ENCODE measurements around the gene MYADML2.

MYADML2 gene

GRCh38 chr17:81935709-81936084 is 11.3 kb downstream of the MYADML2 start:
- Histone ChIP-seq H3K9ac (ENCODE audit: low read length) (peak overlapping the region; percentile 58), H3K18ac (ENCODE audit: low read length) (no peak overlapping the region), H4K5ac (ENCODE audit: low read length) (no peak overlapping the region), H2BK15ac (replicated peaks; ENCODE audit: low read depth) (no peak overlapping the region), H2BK120ac (ENCODE audit: low read depth, low read length) (no peak overlapping the region), H2AK5ac (ENCODE audit: low read length) (no peak overlapping the region), H4K8ac (ENCODE audit: low read depth, low read length) (no peak overlapping the region), H3K4ac (ENCODE audit: low read depth, low read length) (no peak overlapping the region), H3K4me2 (ENCODE audit: low read length) (peak overlapping the region; percentile 57), H3K23ac (ENCODE audit: low read length) (no peak overlapping the region), H3K36me3 (ENCODE audit: control insufficient read depth, insufficient read depth, low read length) (peaks cover 2% of the 10 kb centered on the region), H3K4me3 (ENCODE audit: low read length) (no peak overlapping the region), H3K79me2 (ENCODE audit: control insufficient read depth, insufficient read depth, low read length) (peaks cover 8% of the 10 kb centered on the region), H3K4me1 (ENCODE audit: control insufficient read depth, low read depth, low read length) (no peaks in the 10 kb centered on the region), H3K79me1 (ENCODE audit: low read length) (peaks cover 8% of the 10 kb centered on the region), H3K27ac (ENCODE audit: low read depth, low read length) (no peak overlapping the region), H3K56ac (ENCODE audit: low read length) (peak overlapping the region; percentile 79), H3K27me3 (ENCODE audit: insufficient read depth, low read length, poor library complexity) (no peaks in the 10 kb centered on the region), H2BK5ac (ENCODE audit: low read length) (no peak overlapping the region)
- WGBS (ENCODE audit: extremely low coverage, insufficient coverage, low lambda C conversion rate) = no CpG with 5 or more reads among the region's 6 CpGs
- no peak for DNase-seq

GRCh38 chr17:81934850-81935708 is 12.0 kb downstream of the MYADML2 start:
- H2BK120ac ChIP-seq (ENCODE audit: low read depth, low read length) = no peak overlapping the region
- H3K27ac ChIP-seq (ENCODE audit: low read depth, low read length) = no peak overlapping the region
- no peak overlapping the region for H3K23ac ChIP-seq (ENCODE audit: low read length)
- peaks cover 8% of the 10 kb centered on the region for H3K79me1 ChIP-seq (ENCODE audit: low read length)
- H3K4ac ChIP-seq (ENCODE audit: low read depth, low read length) = no peak overlapping the region
- H3K4me2 ChIP-seq (ENCODE audit: low read length) = no peak overlapping the region
- H3K36me3 ChIP-seq (ENCODE audit: control insufficient read depth, insufficient read depth, low read length) = peaks cover 2% of the 10 kb centered on the region
- no peak overlapping the region for H2BK5ac ChIP-seq (ENCODE audit: low read length)
- no peak for DNase-seq
- peak overlapping the region; percentile 79 for H3K56ac ChIP-seq (ENCODE audit: low read length)
- H2AK5ac ChIP-seq (ENCODE audit: low read length) = no peak overlapping the region
- no peak overlapping the region for H2BK15ac ChIP-seq (replicated peaks; ENCODE audit: low read depth)
- H4K8ac ChIP-seq (ENCODE audit: low read depth, low read length) = no peak overlapping the region
- no peak overlapping the region for H3K18ac ChIP-seq (ENCODE audit: low read length)
- peaks cover 8% of the 10 kb centered on the region for H3K79me2 ChIP-seq (ENCODE audit: control insufficient read depth, insufficient read depth, low read length)
- H3K4me1 ChIP-seq (ENCODE audit: control insufficient read depth, low read depth, low read length) = no peaks in the 10 kb centered on the region
- no peak overlapping the region for H3K4me3 ChIP-seq (ENCODE audit: low read length)
- no peak overlapping the region for H3K9ac ChIP-seq (ENCODE audit: low read length)
- WGBS (ENCODE audit: extremely low coverage, insufficient coverage, low lambda C conversion rate) = no CpG with 5 or more reads among the region's 38 CpGs
- H4K5ac ChIP-seq (ENCODE audit: low read length) = no peak overlapping the region
- no peaks in the 10 kb centered on the region for H3K27me3 ChIP-seq (ENCODE audit: insufficient read depth, low read length, poor library complexity)

- H2AK5ac ChIP-seq (ENCODE audit: low read length) = no peak overlapping the region
- H3K27me3 ChIP-seq (ENCODE audit: insufficient read depth, low read length, poor library complexity) = no peaks in the 10 kb centered on the region
- DNase-seq = no peak
- no peak overlapping the region for H3K4ac ChIP-seq (ENCODE audit: low read depth, low read length)
- no peak overlapping the region for H3K56ac ChIP-seq (ENCODE audit: low read length)
- no peak overlapping the region for H2BK5ac ChIP-seq (ENCODE audit: low read length)
- H2BK15ac ChIP-seq (replicated peaks; ENCODE audit: low read depth) = no peak overlapping the region
- H4K8ac ChIP-seq (ENCODE audit: low read depth, low read length) = no peak overlapping the region
- H3K4me1 ChIP-seq (ENCODE audit: control insufficient read depth, low read depth, low read length) = no peaks in the 10 kb centered on the region
- H3K4me2 ChIP-seq (ENCODE audit: low read length) = no peak overlapping the region
- H3K79me2 ChIP-seq (ENCODE audit: control insufficient read depth, insufficient read depth, low read length) = peaks cover 8% of the 10 kb centered on the region
- H3K9ac ChIP-seq (ENCODE audit: low read length) = no peak overlapping the region
- WGBS (ENCODE audit: extremely low coverage, insufficient coverage, low lambda C conversion rate) = no CpG with 5 or more reads among the region's 23 CpGs
- no peak overlapping the region for H3K18ac ChIP-seq (ENCODE audit: low read length)
- peaks cover 8% of the 10 kb centered on the region for H3K79me1 ChIP-seq (ENCODE audit: low read length)
- no peak overlapping the region for H2BK120ac ChIP-seq (ENCODE audit: low read depth, low read length)
- no peak overlapping the region for H3K4me3 ChIP-seq (ENCODE audit: low read length)
- H3K36me3 ChIP-seq (ENCODE audit: control insufficient read depth, insufficient read depth, low read length) = peaks cover 2% of the 10 kb centered on the region
- H3K23ac ChIP-seq (ENCODE audit: low read length) = no peak overlapping the region
- no peak overlapping the region for H3K27ac ChIP-seq (ENCODE audit: low read depth, low read length)
- H4K5ac ChIP-seq (ENCODE audit: low read length) = no peak overlapping the region
Observed at GRCh38 chr17:81934098-81934757, 12.8 kb downstream of the MYADML2 start.

- no peak overlapping the region for H3K56ac ChIP-seq (ENCODE audit: low read length)
Observed at GRCh38 chr17:81933178-81933699, 13.8 kb downstream of the MYADML2 start.

GRCh38 chr17:81932333-81932983 is 14.6 kb downstream of the MYADML2 start:
- Histone ChIP-seq H3K27me3 (ENCODE audit: insufficient read depth, low read length, poor library complexity) (no peaks in the 10 kb centered on the region), H3K27ac (ENCODE audit: low read depth, low read length) (no peak overlapping the region), H3K36me3 (ENCODE audit: control insufficient read depth, insufficient read depth, low read length) (peaks cover 2% of the 10 kb centered on the region), H3K4me3 (ENCODE audit: low read length) (no peak overlapping the region), H3K23ac (ENCODE audit: low read length) (no peak overlapping the region), H2BK5ac (ENCODE audit: low read length) (no peak overlapping the region), H2AK5ac (ENCODE audit: low read length) (no peak overlapping the region), H3K9ac (ENCODE audit: low read length) (no peak overlapping the region), H3K79me1 (ENCODE audit: low read length) (peaks cover 8% of the 10 kb centered on the region), H3K4me2 (ENCODE audit: low read length) (no peak overlapping the region), H3K4ac (ENCODE audit: low read depth, low read length) (no peak overlapping the region), H3K18ac (ENCODE audit: low read length) (no peak overlapping the region), H2BK120ac (ENCODE audit: low read depth, low read length) (no peak overlapping the region), H2BK15ac (replicated peaks; ENCODE audit: low read depth) (no peak overlapping the region), H3K4me1 (ENCODE audit: control insufficient read depth, low read depth, low read length) (no peaks in the 10 kb centered on the region), H4K8ac (ENCODE audit: low read depth, low read length) (no peak overlapping the region), H3K56ac (ENCODE audit: low read length) (no peak overlapping the region), H4K5ac (ENCODE audit: low read length) (no peak overlapping the region), H3K79me2 (ENCODE audit: control insufficient read depth, insufficient read depth, low read length) (peaks cover 8% of the 10 kb centered on the region)
- no peak for DNase-seq
- WGBS (ENCODE audit: extremely low coverage, insufficient coverage, low lambda C conversion rate) = no CpG with 5 or more reads among the region's 9 CpGs

More at GRCh38 chr17:81933178-81933699, 13.8 kb downstream of the MYADML2 start:
- H3K4ac ChIP-seq (ENCODE audit: low read depth, low read length) = no peak overlapping the region
- H3K27me3 ChIP-seq (ENCODE audit: insufficient read depth, low read length, poor library complexity) = no peaks in the 10 kb centered on the region
- H3K4me1 ChIP-seq (ENCODE audit: control insufficient read depth, low read depth, low read length) = no peaks in the 10 kb centered on the region
- H2BK15ac ChIP-seq (replicated peaks; ENCODE audit: low read depth) = no peak overlapping the region
- H4K5ac ChIP-seq (ENCODE audit: low read length) = no peak overlapping the region
- H3K9ac ChIP-seq (ENCODE audit: low read length) = no peak overlapping the region
- peaks cover 8% of the 10 kb centered on the region for H3K79me2 ChIP-seq (ENCODE audit: control insufficient read depth, insufficient read depth, low read length)
- no peak overlapping the region for H2BK120ac ChIP-seq (ENCODE audit: low read depth, low read length)
- H3K4me3 ChIP-seq (ENCODE audit: low read length) = no peak overlapping the region
- no peak overlapping the region for H3K18ac ChIP-seq (ENCODE audit: low read length)
- no peak overlapping the region for H3K4me2 ChIP-seq (ENCODE audit: low read length)
- H4K8ac ChIP-seq (ENCODE audit: low read depth, low read length) = no peak overlapping the region
- no peak overlapping the region for H3K23ac ChIP-seq (ENCODE audit: low read length)
- no CpG with 5 or more reads among the region's 14 CpGs for WGBS (ENCODE audit: extremely low coverage, insufficient coverage, low lambda C conversion rate)
- H3K79me1 ChIP-seq (ENCODE audit: low read length) = peaks cover 8% of the 10 kb centered on the region
- H2AK5ac ChIP-seq (ENCODE audit: low read length) = no peak overlapping the region
- H2BK5ac ChIP-seq (ENCODE audit: low read length) = no peak overlapping the region
- H3K27ac ChIP-seq (ENCODE audit: low read depth, low read length) = no peak overlapping the region
- DNase-seq = no peak
- peaks cover 2% of the 10 kb centered on the region for H3K36me3 ChIP-seq (ENCODE audit: control insufficient read depth, insufficient read depth, low read length)
